HepG2 (cell line): ENCODE data around the gene APLF. TPM values are rescaled to one million over a fixed set of nuclear protein-coding genes. Genes with fewer than 3 reads are reported as not detected.

Source experiments
- EEA1 ChIP-seq: sonication (generic); formaldehyde crosslinking; IDR thresholded peaks from 2 replicates; pipeline ENCODE4 v1.5.1; 2020; ENCODE audit warnings: mild to moderate bottlenecking, missing genetic modification reagents, borderline replicate concordance
- ERF ChIP-seq: IDR thresholded peaks from 2 replicates; pipeline ENCODE4 v1.6.1; 2018; ENCODE audit warnings: missing biosample characterization, missing genetic modification reagents
- JARID2 ChIP-seq: sonication (generic); formaldehyde crosslinking; IDR thresholded peaks from 2 replicates; pipeline ENCODE4 v1.8.1; 2023; ENCODE audit warnings: missing genetic modification reagents, inconsistent platforms; ENCODE audit not compliant: insufficient replicate concordance
- KLF6 ChIP-seq: IDR thresholded peaks from 2 replicates; pipeline ENCODE4 v1.8.0; 2016; ENCODE audit warnings: missing biosample characterization, missing genetic modification reagents
- POGZ ChIP-seq: sonication (generic); formaldehyde crosslinking; IDR thresholded peaks from 2 replicates; pipeline ENCODE4 v1.4.0; 2020; ENCODE audit warnings: mild to moderate bottlenecking, missing genetic modification reagents
- SALL2 ChIP-seq: sonication (generic); formaldehyde crosslinking; IDR thresholded peaks from 2 replicates; pipeline ENCODE4 v1.8.1; 2023; ENCODE audit warnings: mild to moderate bottlenecking, missing genetic modification reagents, inconsistent platforms
- SMC3 ChIP-seq: IDR thresholded peaks from 2 replicates; pipeline ENCODE4 v1.6.1; 2011; ENCODE audit warnings: low read length, improper control_type of control experiment
- SP140L ChIP-seq: sonication (generic); formaldehyde crosslinking; IDR thresholded peaks from 2 replicates; pipeline ENCODE4 v1.4.0; 2020; ENCODE audit warnings: missing genetic modification reagents, borderline replicate concordance
- STAG1 ChIP-seq: sonication (generic); formaldehyde crosslinking; IDR thresholded peaks from 2 replicates; pipeline ENCODE4 v1.4.0; 2020; ENCODE audit warnings: missing genetic modification reagents
- TEAD3 ChIP-seq: optimal IDR thresholded peaks from 2 replicates; pipeline ENCODE3; 2016; ENCODE audit warnings: borderline replicate concordance
- THAP11 ChIP-seq: IDR thresholded peaks from 2 replicates; pipeline ENCODE4 v1.6.1; 2016; ENCODE audit warnings: missing biosample characterization, missing genetic modification reagents
- ZNF335 ChIP-seq: sonication (generic); formaldehyde crosslinking; IDR thresholded peaks from 2 replicates; pipeline ENCODE4 v1.4.0; 2020; ENCODE audit warnings: missing genetic modification reagents
- ZSCAN22 ChIP-seq: sonication (generic); formaldehyde crosslinking; IDR thresholded peaks from 2 replicates; pipeline ENCODE4 v1.4.0; 2020; ENCODE audit warnings: mild to moderate bottlenecking, missing genetic modification reagents
- polyA plus RNA-seq, 8 experiments: library from polyadenylated mRNA; depleted of rRNA in 3 of 8; stranded (reverse) in 7 of 8; unstranded in 1 of 8; fragments of >200 nt; fragmentation: Illumina TruSeq in 4 of 8; extraction: Trizol in 4 of 8; gene quantifications; 2 replicates each; pipeline versions ENCODE4 v1.2.1 to v1.2.3, GENCODE V29; 2011 to 2016; ENCODE audit warnings: low read depth in 4 of 8, missing spikeins in 1 of 8, mixed read lengths in 1 of 8; ENCODE audit not compliant: insufficient read depth in 1 of 8
- total RNA-seq, 5 experiments: library from RNA; depleted of rRNA; stranded (reverse); fragments of >200 nt; fragmentation: Illumina TruSeq; extraction: Trizol; gene quantifications; 2 replicates each; pipeline ENCODE4 v1.2.3, GENCODE V29; 2016; ENCODE audit warnings: low read depth in 1 of 5
- TF ChIP-seq, protein P1 (sequence below): sonication (generic); formaldehyde crosslinking; IDR thresholded peaks from 2 replicates; pipeline ENCODE4 v1.5.0; 2020; ENCODE audit warnings: mild to moderate bottlenecking, missing genetic modification reagents, borderline replicate concordance
- TF ChIP-seq, protein P2 (sequence below): IDR thresholded peaks from 2 replicates; pipeline ENCODE4 v1.6.1; 2016; ENCODE audit warnings: low read depth
- TF ChIP-seq, protein P3 (sequence below): IDR thresholded peaks from 2 replicates; pipeline ENCODE4 v1.6.1; 2012; ENCODE audit warnings: low read depth, low read length, improper control_type of control experiment
- TF ChIP-seq, protein P4 (sequence below): sonication (generic); formaldehyde crosslinking; IDR thresholded peaks from 2 replicates; pipeline ENCODE4 v1.5.1; 2020; ENCODE audit warnings: mild to moderate bottlenecking, missing genetic modification reagents, moderate library complexity

Gene APLF
- total and polyA plus RNA-seq, 2 of the 13 experiments (the other 11 are each of a cell fraction or from before 2014, with no cell fraction given), result 0.45 to 2.2 TPM

DNA sequence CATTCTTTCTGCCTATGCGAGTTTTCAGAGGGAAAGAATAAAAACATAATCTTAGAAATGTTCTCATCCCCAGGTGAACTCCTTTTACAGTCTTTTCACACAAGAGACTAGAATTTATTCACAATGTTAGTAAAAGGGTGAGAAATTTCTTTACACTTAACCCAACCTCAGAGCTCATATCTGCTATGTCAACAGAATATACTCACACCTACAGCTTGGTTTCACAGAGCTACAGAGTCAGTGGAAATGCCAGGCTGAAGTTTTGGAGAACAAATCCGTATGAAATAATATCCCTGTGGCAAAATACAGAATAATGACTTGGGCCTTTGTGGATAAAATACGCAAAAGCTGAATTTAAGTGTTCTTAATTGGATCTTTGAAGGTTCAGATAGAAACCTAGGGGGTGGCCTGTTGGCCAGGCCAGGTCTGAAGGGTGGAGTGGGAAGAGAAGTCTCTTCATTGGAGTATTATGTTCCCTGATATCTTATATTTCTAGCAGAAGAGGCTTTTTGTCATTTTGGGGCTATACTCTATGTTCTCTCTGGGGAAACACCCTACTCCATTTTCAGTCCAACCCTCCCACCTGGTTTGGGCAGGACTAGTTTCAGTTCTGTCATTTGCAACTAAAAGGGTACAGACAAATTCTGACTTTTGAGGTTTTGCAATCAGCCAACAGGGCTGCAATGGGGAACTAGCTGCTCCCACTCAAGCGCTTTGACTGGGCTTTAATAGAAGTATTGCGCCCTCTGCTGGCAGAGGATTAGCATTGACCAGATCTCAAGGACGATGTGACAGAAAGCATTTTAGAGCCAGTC lies 26.0 kb upstream of the APLF start (continued):
- TF ChIP-seq, protein P1, sequence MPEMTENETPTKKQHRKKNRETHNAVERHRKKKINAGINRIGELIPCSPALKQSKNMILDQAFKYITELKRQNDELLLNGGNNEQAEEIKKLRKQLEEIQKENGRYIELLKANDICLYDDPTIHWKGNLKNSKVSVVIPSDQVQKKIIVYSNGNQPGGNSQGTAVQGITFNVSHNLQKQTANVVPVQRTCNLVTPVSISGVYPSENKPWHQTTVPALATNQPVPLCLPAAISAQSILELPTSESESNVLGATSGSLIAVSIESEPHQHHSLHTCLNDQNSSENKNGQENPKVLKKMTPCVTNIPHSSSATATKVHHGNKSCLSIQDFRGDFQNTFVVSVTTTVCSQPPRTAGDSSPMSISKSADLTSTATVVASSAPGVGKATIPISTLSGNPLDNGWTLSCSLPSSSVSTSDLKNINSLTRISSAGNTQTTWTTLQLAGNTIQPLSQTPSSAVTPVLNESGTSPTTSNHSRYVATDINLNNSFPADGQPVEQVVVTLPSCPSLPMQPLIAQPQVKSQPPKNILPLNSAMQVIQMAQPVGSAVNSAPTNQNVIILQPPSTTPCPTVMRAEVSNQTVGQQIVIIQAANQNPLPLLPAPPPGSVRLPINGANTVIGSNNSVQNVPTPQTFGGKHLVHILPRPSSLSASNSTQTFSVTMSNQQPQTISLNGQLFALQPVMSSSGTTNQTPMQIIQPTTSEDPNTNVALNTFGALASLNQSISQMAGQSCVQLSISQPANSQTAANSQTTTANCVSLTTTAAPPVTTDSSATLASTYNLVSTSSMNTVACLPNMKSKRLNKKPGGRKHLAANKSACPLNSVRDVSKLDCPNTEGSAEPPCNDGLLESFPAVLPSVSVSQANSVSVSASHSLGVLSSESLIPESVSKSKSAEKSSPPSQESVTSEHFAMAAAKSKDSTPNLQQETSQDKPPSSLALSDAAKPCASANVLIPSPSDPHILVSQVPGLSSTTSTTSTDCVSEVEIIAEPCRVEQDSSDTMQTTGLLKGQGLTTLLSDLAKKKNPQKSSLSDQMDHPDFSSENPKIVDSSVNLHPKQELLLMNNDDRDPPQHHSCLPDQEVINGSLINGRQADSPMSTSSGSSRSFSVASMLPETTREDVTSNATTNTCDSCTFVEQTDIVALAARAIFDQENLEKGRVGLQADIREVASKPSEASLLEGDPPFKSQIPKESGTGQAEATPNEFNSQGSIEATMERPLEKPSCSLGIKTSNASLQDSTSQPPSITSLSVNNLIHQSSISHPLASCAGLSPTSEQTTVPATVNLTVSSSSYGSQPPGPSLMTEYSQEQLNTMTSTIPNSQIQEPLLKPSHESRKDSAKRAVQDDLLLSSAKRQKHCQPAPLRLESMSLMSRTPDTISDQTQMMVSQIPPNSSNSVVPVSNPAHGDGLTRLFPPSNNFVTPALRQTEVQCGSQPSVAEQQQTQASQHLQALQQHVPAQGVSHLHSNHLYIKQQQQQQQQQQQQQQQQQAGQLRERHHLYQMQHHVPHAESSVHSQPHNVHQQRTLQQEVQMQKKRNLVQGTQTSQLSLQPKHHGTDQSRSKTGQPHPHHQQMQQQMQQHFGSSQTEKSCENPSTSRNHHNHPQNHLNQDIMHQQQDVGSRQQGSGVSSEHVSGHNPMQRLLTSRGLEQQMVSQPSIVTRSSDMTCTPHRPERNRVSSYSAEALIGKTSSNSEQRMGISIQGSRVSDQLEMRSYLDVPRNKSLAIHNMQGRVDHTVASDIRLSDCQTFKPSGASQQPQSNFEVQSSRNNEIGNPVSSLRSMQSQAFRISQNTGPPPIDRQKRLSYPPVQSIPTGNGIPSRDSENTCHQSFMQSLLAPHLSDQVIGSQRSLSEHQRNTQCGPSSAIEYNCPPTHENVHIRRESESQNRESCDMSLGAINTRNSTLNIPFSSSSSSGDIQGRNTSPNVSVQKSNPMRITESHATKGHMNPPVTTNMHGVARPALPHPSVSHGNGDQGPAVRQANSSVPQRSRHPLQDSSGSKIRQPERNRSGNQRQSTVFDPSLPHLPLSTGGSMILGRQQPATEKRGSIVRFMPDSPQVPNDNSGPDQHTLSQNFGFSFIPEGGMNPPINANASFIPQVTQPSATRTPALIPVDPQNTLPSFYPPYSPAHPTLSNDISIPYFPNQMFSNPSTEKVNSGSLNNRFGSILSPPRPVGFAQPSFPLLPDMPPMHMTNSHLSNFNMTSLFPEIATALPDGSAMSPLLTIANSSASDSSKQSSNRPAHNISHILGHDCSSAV (CRISPR knock-in tag), result no peak
- TF ChIP-seq SMC3, result peak; percentile 86
- TF ChIP-seq SALL2 (CRISPR knock-in tag), result no peak
- no peak for TF ChIP-seq ZNF335 (CRISPR knock-in tag)
- no peak for TF ChIP-seq POGZ (CRISPR knock-in tag)
- TF ChIP-seq STAG1, result peak; percentile 82
- no peak for TF ChIP-seq SP140L (CRISPR knock-in tag)
- no peak for TF ChIP-seq JARID2 (CRISPR knock-in tag)
- no peak for TF ChIP-seq ZSCAN22
- TF ChIP-seq, protein P2, sequence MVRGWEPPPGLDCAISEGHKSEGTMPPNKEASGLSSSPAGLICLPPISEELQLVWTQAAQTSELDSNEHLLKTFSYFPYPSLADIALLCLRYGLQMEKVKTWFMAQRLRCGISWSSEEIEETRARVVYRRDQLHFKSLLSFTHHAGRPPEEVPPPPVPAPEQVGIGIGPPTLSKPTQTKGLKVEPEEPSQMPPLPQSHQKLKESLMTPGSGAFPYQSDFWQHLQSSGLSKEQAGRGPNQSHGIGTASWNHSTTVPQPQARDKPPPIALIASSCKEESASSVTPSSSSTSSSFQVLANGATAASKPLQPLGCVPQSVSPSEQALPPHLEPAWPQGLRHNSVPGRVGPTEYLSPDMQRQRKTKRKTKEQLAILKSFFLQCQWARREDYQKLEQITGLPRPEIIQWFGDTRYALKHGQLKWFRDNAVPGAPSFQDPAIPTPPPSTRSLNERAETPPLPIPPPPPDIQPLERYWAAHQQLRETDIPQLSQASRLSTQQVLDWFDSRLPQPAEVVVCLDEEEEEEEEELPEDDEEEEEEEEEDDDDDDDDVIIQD (CRISPR knock-in tag), result no peak
- TF ChIP-seq, protein P3, sequence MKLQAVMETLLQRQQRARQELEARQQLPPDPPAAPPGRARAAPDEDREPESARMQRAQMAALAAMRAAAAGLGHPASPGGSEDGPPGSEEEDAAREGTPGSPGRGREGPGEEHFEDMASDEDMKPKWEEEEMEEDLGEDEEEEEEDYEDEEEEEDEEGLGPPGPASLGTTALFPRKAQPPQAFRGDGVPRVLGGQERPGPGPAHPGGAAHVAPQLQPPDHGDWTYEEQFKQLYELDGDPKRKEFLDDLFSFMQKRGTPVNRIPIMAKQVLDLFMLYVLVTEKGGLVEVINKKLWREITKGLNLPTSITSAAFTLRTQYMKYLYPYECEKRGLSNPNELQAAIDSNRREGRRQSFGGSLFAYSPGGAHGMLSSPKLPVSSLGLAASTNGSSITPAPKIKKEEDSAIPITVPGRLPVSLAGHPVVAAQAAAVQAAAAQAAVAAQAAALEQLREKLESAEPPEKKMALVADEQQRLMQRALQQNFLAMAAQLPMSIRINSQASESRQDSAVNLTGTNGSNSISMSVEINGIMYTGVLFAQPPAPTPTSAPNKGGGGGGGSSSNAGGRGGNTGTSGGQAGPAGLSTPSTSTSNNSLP, result peak; percentile 71
- TF ChIP-seq, protein P4, sequence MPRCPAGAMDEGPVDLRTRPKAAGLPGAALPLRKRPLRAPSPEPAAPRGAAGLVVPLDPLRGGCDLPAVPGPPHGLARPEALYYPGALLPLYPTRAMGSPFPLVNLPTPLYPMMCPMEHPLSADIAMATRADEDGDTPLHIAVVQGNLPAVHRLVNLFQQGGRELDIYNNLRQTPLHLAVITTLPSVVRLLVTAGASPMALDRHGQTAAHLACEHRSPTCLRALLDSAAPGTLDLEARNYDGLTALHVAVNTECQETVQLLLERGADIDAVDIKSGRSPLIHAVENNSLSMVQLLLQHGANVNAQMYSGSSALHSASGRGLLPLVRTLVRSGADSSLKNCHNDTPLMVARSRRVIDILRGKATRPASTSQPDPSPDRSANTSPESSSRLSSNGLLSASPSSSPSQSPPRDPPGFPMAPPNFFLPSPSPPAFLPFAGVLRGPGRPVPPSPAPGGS (CRISPR knock-in tag), result 0 out of 2 replicates have a peak, but pooled peaks have one; percentile 29
- TF ChIP-seq TEAD3 (CRISPR knock-in tag), result peak; percentile 40
- TF ChIP-seq EEA1 (CRISPR knock-in tag), result no peak
- TF ChIP-seq ERF (CRISPR knock-in tag), result 0 out of 2 replicates have a peak, but pooled peaks have one; percentile 49
- TF ChIP-seq KLF6 (CRISPR knock-in tag), result 0 out of 2 replicates have a peak, but pooled peaks have one; percentile 39
- TF ChIP-seq THAP11 (CRISPR knock-in tag), result 0 out of 2 replicates have a peak, but pooled peaks have one; percentile 27
